NOMO-1 treated with dmso at 0.1 percent for 144 hours (cell line): ENCODE measurements around the gene SCGB1C1.
"Not testable (repeated sequence)": the region's sequence is repeated elsewhere in the genome, so short reads cannot be mapped to it uniquely, and the experiment has no call there.

Experiments
- DNase-seq: peaks from one replicate; lab custom pipeline; 2025; ENCODE audit not compliant: unreplicated experiment; lab: John Stamatoyannopoulos, UW

SCGB1C1 gene

GRCh38 chr11:217704-218103 is 24.8 kb downstream of the SCGB1C1 start:
- DNase-seq, result no peak

GRCh38 chr11:218815-219593 is 26.1 kb downstream of the SCGB1C1 start:
- DNase-seq, result no peak

DNA sequence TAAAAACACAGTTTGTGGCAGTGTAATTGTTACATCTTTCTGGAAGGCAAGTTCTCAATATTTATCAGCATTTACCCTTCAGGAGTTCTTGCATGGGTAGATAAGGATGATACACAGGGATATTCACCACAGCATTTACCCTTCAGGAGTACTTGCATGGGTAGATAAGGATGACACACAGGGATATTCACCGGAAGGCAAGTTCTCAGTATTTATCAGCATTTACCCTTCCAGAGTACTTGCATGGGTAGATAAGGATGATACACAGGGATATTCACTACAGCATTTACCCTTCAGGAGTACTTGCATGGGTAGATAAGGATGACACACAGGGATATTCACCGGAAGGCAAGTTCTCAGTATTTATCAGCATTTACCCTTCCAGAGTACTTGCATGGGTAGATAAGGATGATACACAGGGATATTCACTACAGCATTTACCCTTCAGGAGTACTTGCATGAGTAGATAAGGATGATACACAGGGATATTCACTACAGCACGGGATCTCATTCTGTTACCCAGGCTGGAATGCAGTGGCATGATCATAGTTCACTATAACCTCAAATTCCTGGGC is 27.9 kb downstream of the SCGB1C1 start:
- DNase-seq, result not testable (repeated sequence)

- no peak for DNase-seq
Observed at GRCh38 chr11:221539-221938, 28.7 kb downstream of the SCGB1C1 start.

GRCh38 chr11:221998-222789 is 29.3 kb downstream of the SCGB1C1 start:
- no peak for DNase-seq

GRCh38 chr11:223026-223789 is 30.3 kb downstream of the SCGB1C1 start:
- no peak for DNase-seq

DNA sequence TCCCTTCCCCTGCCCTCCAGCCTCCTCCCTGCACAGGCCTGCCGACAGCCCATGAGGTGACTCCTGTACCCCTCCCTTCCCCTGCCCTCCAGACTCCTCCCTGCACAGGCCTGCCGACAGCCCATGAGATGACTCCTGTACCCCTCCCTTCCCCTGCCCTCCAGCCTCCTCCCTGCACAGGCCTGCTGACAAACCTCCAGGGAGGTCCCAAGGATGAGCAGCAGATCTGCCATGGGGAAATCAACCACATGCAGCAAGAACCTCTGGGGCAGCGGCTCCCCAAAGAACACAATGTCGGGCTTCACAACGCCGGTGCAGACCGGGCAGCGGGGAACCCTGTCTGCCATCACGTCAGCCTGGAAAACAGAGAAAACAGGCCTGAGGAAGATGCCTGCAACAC is 31.0 kb downstream of the SCGB1C1 start:
- DNase-seq, result no peak

GRCh38 chr11:224424-224823 is 31.5 kb downstream of the SCGB1C1 start:
- DNase-seq, result no peak

GRCh38 chr11:225734-226453 is 33.0 kb downstream of the SCGB1C1 start:
- DNase-seq, result no peak

DNA sequence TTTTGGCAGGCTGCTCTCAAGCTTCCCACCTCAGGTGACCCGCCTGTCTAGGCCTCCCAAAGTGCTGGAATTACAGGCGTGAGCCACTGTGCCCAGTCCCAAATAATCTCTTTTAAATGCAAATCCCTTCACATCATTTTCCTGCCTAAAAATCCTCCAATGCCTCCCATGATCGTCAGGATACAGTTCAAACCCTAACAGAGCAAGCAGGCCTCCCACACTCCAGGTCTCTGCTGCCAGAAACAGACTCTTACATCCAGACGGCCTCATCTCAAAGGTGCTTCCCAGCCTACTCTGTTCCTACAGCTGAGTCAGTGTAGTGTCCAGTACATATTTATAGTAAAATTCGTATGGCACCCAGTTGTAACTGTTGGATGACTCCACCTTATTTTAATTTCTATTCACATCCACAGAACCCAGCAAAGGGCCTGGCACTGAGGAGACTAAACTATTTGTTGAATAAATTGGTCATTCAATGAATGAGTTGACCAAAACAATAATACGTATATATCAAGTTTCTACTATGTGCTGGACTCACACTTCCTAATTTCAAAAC is 35.0 kb downstream of the SCGB1C1 start:
- DNase-seq, result no peak

DNA sequence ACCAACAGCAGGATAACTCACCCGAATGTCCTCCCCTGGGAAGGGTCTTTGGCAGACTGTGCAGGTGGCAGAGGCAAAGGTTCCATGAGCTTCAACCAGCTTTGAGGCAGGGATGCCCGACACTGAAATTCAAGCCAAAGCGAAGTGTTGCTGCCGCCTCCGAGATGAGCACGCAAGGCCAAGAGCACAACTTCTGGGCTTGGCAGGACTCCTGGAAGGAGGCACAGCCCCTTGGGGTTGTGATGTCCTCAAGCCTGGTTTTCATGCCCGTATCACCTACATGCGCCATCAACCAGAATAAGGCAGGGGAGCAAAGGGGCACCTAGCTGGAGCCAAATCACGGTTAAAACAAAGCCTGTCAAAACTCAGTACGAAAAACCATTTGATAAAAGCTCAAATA is 37.6 kb downstream of the SCGB1C1 start:
- no peak for DNase-seq

DNA sequence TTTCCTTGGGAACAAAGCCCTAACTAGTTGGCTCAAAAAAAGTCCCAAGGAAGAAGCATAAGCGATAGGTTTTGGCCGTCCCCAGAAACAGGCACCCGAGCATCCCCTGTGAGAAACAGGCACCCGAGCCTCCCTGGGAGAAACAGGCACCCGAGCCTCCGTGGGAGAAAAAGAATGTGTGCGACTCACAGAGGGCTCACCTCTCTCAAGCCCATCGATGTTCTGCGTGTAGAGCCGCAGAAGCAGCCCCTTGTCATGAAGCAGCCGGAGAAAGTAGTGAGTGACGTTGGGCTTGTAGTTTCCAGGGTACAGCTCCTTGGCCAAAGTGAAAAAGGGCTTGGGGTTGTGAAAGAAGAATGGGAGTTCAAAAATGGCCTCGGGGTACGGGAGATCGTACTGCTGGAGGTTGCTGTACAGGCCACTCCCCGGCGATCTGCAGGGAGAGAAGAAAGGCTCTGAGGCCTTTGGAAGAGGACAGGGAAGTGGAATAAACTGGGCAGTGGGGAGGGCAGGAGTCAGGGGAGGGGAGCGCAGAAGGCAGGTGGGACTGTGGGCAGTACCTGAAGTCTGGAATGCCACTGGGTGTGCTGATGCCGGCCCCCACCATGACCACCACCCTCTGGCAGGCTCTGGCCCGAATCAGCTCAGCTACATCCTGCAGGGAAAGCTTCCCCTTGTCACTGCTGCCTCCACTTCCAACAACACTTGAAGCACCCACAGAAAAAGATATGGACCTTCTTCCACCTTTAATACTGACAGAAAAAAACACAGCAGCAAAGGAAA is 40.1 kb downstream of the SCGB1C1 start:
- no peak for DNase-seq

DNA sequence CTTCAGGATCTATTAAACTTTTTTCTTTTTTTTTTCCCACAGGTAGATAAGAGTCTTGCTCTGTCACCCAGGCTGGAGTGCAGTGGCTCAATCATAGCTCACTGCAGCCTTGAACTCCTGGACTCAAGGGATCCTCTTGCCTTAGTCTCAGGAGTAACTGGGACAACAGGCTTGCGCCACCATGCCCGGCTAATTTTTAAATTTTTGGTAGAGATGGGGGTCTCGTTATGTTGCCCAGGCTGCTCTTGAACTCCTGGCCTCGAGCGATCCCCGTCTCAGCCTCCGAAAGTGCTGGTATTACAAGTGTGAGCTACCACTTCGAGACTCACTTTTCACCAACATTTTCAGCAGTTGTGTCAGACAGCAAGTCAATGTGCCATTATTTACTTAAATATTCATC is 42.3 kb downstream of the SCGB1C1 start:
- no peak for DNase-seq

- no peak for DNase-seq
Observed at GRCh38 chr11:235609-235996, 42.7 kb downstream of the SCGB1C1 start.

DNA sequence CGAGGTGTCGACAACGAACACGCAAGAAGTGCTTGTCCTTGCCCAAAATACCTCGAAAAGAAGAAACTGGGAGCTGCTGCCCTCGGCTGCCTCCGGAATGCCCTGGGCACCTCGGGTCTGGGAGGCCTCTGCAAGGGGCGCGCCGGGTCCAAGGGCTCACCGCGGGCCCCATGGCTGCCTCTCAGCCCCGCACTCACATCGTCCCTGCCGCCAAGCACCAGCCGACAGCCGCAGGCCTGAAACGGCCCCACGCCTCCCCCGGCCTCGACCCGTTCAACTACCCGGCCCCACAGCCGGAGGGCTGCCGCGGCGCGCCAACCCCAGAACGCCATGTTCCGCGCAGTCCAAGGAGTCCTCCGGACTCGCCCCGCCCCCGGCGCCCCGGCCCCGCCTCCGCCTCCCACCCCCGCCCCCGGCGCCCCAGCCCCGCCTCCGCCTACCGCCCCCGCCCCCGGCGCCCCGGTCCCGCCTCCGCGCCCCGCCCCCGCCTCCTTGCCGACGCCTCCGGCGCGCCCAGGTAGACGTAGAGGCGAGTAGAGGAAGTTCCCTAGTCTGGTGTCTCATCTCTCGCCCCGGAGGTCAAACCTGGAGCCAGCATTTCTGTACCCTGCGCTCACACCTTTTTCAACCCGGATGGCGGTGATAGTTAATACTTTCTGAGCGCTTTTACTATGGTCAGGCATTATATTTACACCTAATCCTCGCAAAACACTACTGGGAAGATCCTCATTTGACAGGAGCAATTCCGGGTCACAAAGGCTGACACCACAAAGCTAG is 43.3 kb downstream of the SCGB1C1 start, which contains the start of gene SIRT3:
Gene SIRT3, minus strand, starts transcription at position 346 of the 777 bp plus-strand sequence. Its CDS starts 14 bp downstream, at position 332.
- DNase-seq, result peak; percentile 82

DNA sequence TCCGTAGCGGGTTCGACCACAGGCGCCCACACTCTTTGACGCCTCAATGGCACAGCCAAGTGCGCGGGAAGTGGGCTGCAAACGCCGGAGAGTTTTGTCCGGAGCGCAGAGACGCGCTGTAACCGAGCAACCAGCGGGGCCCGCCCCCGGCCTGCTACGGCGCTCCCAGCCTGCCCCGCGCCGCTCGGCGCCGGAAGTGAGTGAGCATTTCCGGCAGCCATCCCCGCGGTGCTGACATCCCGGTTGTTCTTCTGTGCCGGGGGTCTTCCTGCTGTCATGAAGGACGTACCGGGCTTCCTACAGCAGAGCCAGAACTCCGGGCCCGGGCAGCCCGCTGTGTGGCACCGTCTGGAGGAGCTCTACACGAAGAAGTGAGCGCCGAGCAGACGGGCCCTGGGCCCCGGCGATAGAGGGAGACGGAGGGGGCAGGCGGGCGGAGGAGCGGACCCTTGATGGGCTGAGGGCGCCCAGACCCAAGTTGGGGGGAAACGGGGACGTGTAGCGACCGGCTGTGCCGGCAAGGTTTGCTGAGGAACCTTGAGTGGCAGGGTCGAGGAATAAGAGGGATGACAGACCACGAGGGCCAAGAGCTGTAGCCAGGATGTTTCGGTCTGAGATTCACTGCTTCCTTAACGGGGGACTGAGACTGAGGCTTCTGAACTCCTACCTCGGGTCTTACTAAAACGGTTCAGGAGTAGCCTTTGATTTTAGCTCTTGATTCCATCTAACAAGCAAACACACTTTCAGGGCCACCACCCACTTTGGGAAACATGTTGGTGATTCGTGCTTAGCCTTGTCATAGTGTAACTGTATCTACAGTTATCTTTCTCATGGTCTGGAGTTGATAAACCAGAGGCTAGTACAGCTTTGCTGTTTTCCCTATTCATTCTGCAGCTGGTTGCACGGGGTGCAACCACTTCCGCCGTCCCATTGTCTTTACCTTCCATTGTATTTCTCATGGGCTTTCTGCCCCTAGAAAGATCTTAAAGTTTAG is 44.2 kb downstream of the SCGB1C1 start, which contains the start of gene PSMD13:
Gene PSMD13, plus strand, starts transcription at position 203 of the 994 bp plus-strand sequence. Its CDS starts 74 bp downstream, at position 277.
- peak; percentile 76 for DNase-seq

DNA sequence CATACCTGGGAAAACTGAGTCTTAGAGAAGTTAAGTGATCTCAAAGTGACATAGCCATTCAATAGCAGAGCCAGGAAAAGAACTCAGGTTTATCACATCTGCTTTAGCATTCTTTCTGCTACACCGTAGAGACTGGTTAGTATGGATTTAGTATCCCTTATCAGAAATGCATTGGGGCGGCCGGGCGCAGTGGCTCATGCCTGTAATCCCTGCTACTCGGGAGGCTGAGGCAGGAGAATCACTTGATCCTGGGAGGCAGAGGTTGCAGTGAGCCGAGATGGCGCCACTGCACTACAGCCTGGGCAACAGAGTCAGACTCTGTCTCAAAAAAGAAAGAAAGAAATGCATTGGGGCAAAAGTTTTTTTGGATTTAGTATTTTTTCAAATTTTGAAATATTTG is 45.5 kb downstream of the SCGB1C1 start:
- DNase-seq, result not testable (repeated sequence)
